Superior temporal gyrus (tissue), 1 donor: ENCODE measurements around the gene MPI.
"Not testable (repeated sequence)": the region's sequence is repeated elsewhere in the genome, so short reads cannot be mapped to it uniquely, and the experiment has no call there.

Experiments
- DNase-seq: peaks from one replicate; pipeline ENCODE4 v3.0.0-alpha.2; 2016; ENCODE audit errors: extremely low spot score

MPI gene

DNA sequence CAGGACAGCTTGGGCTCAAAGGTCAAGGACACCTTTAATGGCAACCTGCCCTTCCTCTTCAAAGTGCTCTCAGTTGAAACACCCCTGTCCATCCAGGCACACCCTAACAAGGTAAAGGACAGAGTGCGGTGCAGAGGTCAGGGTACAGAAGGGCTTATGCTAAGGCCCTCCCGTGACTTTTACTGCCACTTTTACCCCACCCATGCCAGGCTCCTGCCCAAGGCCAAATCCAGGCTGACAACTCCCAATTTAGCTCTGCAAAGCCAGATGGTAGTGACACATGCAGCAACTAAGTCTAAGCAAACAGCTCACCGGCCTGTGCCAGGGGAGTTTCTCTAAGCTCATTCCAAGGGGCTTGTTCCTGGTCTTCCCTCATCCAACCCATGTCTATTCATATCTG lies 1.6 kb downstream of the MPI start:
- no peak for DNase-seq

DNA sequence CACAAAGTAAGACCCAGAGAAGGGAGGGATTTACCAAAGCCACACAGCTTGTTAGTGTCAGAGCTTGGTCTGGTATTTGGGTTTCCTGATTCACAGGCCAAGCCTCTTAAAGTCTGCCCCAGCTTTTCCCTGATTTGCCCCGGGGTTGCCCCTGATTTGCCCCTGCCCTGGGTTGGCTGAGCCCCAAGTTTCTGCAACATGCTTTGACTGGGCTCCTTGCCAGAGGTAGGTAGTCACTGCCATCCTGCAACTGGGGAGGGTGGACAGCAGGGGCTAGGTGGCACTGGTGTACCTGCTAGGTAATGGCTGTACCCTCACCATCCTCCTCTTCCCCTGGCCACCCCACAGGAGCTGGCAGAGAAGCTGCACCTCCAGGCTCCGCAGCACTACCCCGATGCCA lies 2.5 kb downstream of the MPI start:
- no peak for DNase-seq

DNA sequence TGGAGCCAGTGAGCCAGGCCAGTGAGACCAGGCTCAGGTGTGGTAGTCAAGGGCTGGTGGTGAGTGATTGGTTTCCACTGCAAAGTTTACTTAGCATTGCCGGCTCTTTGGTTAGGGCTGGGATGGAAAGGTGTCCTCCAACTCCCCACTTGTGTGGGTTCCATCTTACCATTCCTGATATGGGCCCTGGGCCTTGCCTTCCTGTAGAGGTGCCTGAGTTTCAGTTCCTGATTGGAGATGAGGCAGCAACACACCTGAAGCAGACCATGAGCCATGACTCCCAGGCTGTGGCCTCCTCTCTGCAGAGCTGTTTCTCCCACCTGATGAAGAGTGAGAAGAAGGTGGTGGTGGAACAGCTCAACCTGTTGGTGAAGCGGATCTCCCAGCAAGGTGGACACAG lies 3.1 kb downstream of the MPI start:
- no peak for DNase-seq

DNA sequence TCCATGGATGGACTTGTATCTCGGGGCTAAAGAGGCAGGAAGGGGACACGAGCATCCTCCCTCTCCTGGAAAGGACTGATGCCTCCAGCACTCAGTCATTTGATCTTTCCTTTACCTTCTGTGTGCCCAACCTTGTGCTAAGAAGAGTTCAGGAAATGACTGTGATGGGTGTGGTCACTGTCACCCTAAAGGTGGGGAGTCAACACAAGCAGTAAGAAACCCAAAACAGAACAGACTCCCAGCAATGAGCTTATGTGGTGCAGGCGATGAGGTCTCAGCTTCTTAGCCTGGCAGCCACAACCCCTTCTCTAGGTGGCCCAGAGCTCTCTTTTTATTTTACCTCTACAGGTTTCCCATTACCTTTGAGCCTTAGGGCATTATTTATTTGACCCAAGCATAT lies 3.8 kb downstream of the MPI start:
- no peak for DNase-seq

DNA sequence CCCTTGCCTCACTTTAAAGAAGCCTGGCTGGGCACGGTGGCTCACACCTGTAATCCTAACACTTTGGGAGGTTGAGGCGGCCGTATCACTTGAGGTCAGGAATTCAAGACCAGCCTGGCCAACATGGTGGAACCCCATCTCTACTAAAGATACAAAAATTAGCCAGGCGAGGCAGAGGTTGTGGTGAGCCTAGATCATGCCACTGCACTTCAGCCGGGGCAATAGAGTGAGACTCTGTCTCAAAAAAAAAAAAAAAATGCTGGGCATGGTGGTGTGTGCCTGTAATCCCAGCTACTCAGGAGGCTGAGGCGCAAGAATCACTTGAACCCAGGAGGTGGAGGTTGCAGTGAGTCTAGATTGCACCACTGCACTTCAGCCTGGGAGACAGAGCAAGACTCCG lies 4.5 kb downstream of the MPI start:
- not testable (repeated sequence) for DNase-seq

DNA sequence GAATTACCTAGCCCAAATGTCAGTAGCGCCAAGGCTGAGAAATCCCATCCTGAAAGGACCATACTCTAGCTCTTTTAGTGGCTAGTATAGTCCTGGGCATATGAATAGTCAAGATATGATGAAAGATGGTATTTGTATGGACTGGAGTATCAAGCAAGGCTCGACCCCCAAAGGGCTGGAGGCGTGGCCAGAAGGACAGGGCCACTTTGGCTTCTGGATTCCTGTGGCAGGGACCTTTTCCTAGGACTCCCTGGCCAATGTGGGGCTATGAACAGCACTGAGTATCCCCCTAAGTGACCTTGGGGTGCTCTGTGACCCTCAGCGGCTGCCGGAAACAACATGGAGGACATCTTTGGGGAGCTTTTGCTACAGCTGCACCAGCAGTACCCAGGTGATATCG lies 6.0 kb downstream of the MPI start:
- no peak for DNase-seq

DNA sequence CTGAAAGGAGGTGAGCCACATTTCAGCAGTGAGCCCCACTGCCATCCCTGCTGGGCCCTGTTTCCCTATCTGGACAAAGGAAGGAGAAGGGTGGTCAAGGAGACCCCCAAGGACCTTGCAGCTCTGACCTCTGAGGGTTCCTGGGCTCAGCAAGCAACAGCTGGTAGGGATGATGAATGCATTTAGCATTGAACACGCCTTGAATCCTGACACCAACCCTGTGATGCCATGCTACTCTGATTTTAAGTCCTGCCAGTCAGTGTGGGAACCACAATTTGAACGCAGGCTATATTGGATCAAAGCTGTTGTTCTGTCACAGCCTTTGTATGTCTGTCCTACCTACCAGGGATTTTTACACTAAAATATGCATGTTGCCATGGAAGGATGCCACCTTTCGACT lies 6.5 kb downstream of the MPI start:
- no peak for DNase-seq

DNA sequence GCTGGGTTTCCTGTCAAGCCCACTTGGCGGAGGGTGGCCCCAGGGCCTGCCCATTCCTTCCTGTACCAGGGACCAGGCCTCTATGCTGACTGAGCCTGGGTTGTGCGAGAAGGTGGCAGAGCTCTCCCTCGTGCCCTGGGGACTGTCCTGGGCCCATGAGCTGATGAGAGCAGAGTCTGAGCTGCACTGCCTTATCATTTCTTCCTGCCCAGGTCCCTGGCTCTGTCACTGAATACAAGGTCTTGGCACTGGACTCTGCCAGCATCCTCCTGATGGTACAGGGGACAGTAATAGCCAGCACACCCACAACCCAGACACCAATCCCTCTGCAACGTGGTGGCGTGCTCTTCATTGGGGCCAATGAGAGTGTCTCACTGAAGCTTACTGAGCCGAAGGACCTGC lies 7.5 kb downstream of the MPI start:
- no peak for DNase-seq

DNA sequence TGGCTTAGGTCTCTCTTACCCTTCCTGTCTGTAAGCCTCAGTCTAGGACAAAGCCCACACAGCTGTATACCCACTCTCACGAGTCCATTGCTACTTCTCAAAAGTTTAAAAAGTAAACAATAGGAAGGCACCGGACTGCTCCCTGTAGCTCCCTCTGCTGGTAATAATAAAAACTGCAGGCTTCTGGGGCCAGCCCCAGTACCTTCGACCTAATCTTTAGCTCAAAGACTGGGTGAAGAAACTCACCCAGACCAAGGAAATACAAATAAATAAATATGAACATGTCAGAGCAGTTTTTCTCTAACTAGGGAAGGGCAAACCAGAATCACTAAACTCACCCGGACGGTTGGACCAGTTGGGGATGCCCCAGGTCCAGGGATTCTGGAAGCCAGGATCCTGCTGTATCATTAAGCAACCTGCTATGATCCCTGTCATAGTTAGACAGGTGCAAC lies 11.8 kb downstream of the MPI start:
- DNase-seq = peak; percentile 84

DNA sequence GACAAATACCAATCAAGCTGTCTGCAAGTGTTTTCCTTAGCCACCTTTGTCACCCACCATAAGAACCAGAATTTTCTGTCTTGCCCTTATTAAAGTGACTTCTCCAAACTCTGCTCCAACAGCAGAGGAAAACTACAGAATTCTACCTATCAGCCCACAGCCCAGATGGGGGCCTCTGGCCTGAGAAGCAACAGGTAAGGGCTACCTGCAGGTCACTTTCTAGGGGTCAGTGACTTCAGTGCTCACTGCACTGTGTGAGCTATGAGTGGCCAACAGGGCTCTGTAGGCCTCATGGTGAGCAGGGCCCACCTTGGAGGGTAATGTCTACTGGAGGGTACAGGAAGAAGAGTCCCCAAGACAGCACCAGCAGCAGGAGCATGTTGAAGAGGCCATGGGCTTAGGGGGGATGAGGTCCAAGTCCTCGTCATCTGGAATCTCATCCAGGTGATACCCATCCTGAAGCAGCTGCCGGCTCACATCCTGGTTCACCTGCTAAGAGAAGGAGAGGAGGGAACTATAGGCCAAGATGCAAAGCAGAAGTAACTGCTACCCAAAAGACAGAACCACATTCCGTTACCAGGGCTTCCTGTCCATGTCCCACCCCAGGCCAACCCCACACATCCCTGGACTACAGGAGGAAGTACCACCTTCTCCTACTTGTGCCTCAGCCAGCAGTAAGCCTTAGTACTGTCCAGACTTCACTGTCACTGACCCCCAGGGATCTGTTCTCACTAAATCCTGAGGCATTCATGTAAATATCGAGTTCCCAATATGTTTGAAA lies 12.6 kb downstream of the MPI start:
- no peak for DNase-seq

DNA sequence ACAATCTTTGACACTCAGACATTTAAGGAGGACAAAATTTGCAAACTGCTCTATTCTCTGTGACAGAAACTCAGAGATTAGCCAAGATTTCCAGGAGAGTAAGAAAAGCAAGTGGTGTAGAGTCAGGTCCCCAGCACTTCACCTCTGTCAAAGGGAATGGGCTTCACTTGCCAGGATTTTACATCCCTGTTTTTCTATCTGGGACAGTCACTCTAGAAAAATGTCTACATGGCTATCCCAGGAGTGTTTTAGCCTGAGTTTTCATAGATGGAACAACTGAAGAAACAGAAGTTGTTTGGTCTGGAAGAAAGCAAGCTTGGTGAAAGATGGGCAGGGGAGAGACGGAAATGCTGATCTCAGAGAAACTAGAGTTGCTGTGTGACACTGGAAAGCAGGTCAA lies 13.8 kb downstream of the MPI start:
- DNase-seq = no peak

DNA sequence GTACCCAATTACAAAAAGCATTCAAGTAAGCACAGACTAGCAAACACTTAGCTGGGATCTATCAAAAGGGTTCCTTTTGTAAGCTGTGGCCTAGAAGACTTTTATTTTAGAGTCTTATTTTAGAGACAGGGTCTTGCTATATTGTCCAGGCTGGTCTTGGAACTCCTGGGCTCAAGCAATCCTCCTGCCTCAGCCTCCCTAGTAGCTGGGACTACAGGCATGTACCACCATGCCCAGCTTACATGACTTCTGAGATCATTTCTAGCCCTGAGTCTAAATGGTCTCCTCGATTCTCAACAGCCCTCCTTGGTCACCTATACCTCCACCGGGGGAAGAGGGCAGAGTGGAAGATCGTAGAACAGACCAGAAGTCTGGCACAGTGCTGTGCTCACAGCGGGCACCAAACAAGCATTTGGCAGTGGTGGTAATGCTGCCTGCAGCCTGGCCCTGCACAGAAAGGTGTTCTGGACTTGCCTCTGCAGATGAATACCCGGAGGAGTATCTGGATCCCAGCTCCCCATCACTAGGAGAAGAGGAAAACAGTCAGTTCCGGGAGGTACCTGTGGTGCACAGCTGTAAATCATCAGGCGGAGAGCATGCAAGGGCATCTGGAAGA lies 14.5 kb downstream of the MPI start:
- DNase-seq = no peak

DNA sequence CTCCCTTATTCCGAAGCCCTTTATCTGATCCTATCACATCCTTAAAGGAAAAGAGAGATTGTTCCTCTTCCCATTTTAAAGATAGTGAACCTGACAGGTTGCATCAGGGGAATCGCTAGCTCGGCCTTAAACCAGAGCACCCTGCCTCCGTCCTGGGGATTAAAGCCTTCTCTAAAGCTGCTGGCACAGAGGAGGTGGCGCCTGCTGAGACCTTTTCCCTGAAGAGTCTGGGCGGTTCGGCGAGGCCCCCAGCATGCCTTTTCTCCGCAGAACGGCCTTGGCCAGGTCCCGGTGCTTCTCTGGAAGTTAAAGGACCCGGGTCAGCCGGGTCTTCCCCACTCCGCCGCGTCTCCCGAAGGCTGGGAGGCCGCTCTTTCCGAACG lies 16.2 kb downstream of the MPI start:
- DNase-seq = peak; percentile 60

DNA sequence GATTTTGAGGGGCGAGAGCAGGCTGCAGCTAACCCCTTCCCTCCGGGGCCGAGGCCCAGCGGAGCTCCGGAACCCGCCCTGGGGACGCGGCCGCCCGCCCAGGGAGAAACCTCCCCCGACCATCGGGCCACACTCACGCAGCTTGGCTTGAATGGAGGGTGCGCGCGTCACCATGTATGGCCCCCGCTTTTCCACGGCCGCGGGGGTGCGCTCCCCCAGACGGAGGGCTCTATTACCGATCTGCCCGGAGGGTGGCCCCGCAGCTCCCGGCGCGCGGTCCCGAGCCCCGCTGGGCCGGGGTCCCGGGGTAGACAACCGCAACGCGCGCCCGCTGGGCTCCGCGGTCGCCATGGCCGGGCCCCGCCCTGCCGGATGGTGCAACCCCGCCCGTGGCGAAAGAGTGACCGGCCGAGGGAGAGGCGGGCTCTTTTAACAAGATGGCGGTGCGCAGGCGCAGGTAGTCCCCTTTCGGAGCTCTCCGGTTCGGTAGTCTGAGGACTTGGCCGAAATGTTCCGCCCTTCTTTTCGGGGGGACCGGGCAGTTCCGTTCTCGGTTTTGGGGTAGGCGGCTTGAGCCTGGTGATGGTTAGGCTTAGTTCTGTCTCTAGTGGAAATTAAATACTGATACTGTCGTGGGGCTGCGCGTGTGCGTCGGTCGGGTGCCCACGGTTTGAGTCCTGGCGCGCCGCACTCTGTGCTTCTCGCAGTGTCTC lies 16.8 kb downstream of the MPI start, which contains the start of gene FAM219B:
Gene FAM219B, minus strand, starts transcription at position 402 of the 713 bp plus-strand sequence. Its CDS starts 51 bp downstream, at position 351.
- peak; percentile 96 for DNase-seq

DNA sequence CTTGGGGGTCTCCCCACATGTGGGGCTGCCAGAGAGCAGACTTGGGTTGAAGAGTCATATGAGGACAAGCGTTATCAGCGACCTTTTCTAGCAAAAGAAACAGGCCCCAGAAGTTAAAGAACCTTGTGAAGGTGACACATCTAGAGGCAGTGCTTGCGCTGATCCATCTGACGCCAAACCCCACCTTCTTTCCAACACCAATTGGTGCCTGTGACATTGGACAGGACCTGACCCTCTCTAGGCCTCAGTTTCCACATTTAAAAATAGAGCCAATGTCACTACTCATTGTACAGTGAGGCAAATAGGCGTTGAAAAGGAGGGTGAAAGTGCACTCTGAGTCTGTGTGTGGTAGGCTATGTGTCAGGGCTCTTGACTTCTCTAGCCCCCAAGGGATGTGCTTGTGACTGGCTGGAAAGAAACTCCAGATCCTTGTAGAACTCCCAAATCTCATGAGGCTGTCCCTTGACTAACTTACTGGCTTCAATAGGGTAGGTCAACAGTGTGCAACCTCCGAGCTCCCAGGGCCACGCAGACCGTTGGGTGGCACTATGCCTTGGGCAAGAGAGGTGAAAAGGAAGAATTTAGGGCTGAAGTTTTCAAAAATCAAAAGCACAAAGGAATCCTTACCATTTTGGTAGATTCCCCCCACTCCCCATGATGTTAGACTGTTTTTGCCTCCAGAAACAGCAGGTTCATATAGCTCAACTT lies 17.5 kb downstream of the MPI start:
- DNase-seq = no peak

DNA sequence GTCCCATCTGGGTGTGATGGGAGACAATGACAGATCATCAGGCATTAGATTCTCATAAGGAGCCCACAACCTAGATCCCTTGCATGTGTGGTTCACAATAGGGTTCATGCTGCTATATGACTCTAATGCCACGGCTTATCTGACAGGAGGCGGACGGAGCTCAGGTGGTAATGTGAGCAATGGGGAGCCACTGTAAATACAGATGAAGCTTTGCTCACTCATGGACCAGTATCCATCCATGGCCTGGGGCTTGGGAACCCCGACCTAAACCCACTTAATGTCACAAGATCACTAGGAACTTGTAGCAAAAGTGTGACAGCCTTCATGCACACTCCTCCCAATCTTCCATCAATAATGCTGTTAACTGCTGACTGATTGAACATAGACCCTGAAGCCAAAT lies 18.8 kb downstream of the MPI start:
- DNase-seq = no peak

DNA sequence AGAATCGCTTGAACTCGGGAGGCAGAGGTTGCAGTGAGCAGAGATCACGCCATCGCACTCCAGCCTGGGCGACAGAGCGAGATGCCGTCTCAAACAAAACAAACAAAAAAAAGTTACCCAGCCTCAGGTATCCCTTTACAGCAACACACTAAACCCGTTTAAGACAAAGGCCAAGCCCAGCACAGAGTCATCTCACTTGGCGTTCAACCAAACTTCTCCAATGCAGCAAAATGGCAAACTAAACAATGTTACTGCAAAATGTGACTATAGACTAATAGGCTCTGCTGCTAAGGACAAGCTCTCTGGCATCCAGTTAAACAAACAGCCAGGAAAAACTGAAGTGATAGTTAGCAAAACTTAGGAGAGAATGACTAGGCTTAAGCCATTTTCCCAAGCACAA lies 23.2 kb downstream of the MPI start:
- no peak for DNase-seq

DNA sequence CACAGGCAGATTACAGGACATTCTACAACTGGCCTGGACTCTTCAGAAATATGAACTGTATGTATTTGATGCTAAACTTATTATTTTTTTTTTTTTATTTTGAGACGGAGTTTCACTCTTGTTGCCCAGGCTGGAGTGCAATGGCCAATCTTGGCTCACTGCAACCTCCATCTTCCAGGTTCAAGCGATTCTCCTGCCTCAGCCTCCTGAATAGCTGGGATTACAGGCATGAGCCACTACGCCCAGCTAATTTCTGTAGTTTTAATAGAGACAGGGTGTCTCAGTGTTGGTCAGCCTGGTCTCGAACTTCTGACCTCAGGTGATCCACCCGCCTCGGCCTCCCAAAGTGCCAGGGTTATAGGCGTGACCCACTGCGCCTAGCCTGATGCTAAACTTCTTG lies 24.0 kb downstream of the MPI start:
- DNase-seq = not testable (repeated sequence)

DNA sequence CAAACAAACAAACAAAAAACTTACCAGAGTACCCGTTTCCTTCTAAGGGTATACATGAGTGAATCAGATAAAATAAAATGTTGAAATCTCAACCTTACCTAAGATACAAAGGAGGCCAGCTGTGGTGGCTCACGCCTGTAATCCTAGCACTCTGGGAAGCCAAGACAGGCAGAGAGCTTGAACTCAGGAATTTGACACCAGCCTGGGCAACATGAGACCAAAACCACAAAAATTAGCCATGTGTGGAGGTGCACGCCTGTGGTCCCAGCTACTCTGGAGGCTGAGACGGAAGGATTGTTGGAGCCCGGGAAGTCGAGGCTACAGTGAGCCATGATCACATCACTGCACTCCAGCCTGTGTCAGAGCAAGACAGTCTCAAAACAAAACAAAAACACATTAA lies 27.8 kb downstream of the MPI start:
- no peak for DNase-seq

DNA sequence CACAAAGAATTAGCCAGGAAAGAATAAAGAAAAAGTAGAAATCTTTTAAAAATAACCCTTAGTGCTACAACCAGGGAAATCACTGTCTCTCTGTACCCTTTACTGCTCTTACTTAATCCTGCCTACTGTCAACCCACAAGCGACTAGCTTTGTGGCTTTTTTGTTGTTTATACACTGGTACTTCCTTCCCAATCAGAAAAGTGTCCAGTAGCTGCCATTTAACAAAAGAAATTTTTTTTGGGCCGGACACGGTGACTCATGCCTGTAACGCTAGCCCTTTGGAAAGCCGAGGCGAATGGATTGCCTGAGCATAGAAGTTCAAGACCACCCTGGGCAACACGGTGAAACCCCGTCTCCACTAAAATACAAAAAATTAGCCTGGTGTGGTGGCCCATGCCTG lies 30.6 kb downstream of the MPI start:
- no peak for DNase-seq

DNA sequence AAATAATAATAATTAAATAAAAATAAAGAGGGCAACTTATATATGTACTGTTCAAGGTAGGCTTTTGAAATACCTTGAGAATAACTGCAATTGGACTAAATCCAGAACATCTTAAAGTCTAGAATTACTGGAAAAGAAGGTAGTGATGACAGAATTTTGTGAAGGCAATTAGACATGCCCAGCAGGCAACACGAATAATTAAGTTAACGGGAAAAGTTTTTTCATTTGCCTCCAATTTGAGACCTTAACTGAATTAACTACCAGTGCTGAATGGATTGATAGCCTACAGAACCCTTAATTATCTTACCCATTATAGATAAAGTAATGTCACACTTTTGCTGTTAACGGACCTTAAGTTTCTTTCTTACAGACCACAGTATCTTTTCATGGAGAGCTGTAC lies 34.7 kb downstream of the MPI start:
- DNase-seq = no peak

DNA sequence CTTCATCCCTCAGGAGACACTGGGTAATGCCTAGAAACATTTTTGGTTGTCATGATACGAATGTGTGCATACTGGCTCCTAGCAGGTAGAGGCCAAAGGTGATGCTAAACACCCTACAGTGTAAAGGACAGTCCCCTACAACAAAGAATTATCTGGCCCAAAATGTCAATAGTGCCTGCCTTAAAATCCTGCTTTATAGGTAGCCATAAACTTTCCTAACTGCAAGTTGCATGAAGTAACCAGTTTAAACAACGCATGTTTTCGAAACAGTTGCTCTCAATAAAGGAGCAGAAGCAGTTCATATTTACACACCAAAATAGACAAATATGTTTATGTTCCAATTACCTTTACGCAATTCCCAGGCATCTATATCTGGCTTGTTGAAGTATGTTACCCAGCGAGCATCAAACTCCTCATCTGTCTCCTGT lies 38.9 kb downstream of the MPI start:
- DNase-seq = no peak
